Parathyroid adenoma (tissue), 2 donors: ENCODE data around the gene ECI2.

Experiments
- H2AFZ ChIP-seq: fragments of 300-600 bp; sonication (generic); one replicate; pipeline ENCODE4 v1.7.0; 2017; ENCODE audit warnings: antibody characterized with exemption, mild to moderate bottlenecking
- H3K27ac ChIP-seq: fragments of 300-600 bp; sonication (generic); one replicate; pipeline ENCODE4 v1.7.0; 2017
- H3K27me3 ChIP-seq: fragments of 300-600 bp; sonication (generic); one replicate; pipeline ENCODE4 v1.7.0; 2017; ENCODE audit warnings: low read length; ENCODE audit not compliant: control insufficient read depth, insufficient read depth
- H3K36me3 ChIP-seq: fragments of 300-600 bp; sonication (generic); one replicate; pipeline ENCODE4 v1.7.0; 2017; ENCODE audit warnings: low read length; ENCODE audit not compliant: control insufficient read depth, insufficient read depth
- H3K4me1 ChIP-seq: fragments of 300-600 bp; sonication (generic); one replicate; pipeline ENCODE4 v1.7.0; 2017; ENCODE audit warnings: control low read depth
- H3K4me2 ChIP-seq: fragments of 300-600 bp; sonication (generic); one replicate; pipeline ENCODE4 v1.7.0; 2017; ENCODE audit warnings: low read length
- H3K4me3 ChIP-seq: fragments of 300-600 bp; sonication (generic); one replicate; pipeline ENCODE4 v1.7.0; 2017; ENCODE audit warnings: low read depth, low read length
- H3K79me2 ChIP-seq: fragments of 300-600 bp; sonication (generic); one replicate; pipeline ENCODE4 v1.7.0; 2017; ENCODE audit warnings: control low read depth
- H3K9ac ChIP-seq: fragments of 300-600 bp; sonication (generic); one replicate; pipeline ENCODE4 v1.7.0; 2017; ENCODE audit warnings: mild to moderate bottlenecking
- H3K9me3 ChIP-seq: fragments of 300-600 bp; sonication (generic); one replicate; pipeline ENCODE4 v1.7.0; 2017; ENCODE audit warnings: low read length; ENCODE audit not compliant: control insufficient read depth
- CTCF ChIP-seq: fragments of 300-600 bp; sonication (generic); IDR thresholded peaks from one replicate; pipeline ENCODE4 v1.7.0; 2017; ENCODE audit warnings: antibody characterized with exemption, mild to moderate bottlenecking
- donor health status: primary hyperparathyroidism.

ECI2 gene

GRCh38 chr6:4134841-4135664 is at the start of gene ECI2:
Gene ECI2 (minus strand): TSS chr6:4135575. CDS start chr6:4135560, 15 bp downstream.
- peak within 1 kb of the TSS; percentile 69 for H3K9ac ChIP-seq
- H3K4me1 ChIP-seq, result peaks cover 7% of the 10 kb centered on the region
- no peaks in the 10 kb centered on the region for H3K27me3 ChIP-seq
- H3K9me3 ChIP-seq, result no peaks in the 10 kb centered on the region
- no peak for TF ChIP-seq CTCF
- H3K27ac ChIP-seq, result peak within 1 kb of the TSS; percentile 91
- H3K36me3 ChIP-seq, result no peaks in the 10 kb centered on the region
- peak within 1 kb of the TSS; percentile 85 for H3K4me3 ChIP-seq
- peak within 1 kb of the TSS; percentile 95 for H2AFZ ChIP-seq
- H3K4me2 ChIP-seq, result peak within 1 kb of the TSS; percentile 97
- no peaks in the 10 kb centered on the region for H3K79me2 ChIP-seq

- no peaks in the 10 kb centered on the region for H3K27me3 ChIP-seq
Observed at GRCh38 chr6:4180652-4181255, 45.4 kb upstream of the ECI2 start.

GRCh38 chr6:4179960-4180651 is 44.7 kb upstream of the ECI2 start:
- H3K79me2 ChIP-seq, result no peaks in the 10 kb centered on the region
- H3K4me3 ChIP-seq, result no peak overlapping the region
- TF ChIP-seq CTCF, result no peak
- H2AFZ ChIP-seq, result no peak overlapping the region
- H3K4me1 ChIP-seq, result no peaks in the 10 kb centered on the region
- no peaks in the 10 kb centered on the region for H3K27me3 ChIP-seq
- no peak overlapping the region for H3K4me2 ChIP-seq
- H3K9me3 ChIP-seq, result no peaks in the 10 kb centered on the region
- H3K36me3 ChIP-seq, result no peaks in the 10 kb centered on the region
- H3K27ac ChIP-seq, result no peak overlapping the region
- no peak overlapping the region for H3K9ac ChIP-seq

More at GRCh38 chr6:4180652-4181255, 45.4 kb upstream of the ECI2 start:
- Histone ChIP-seq H3K4me3 (no peak overlapping the region), H3K27ac (no peak overlapping the region), H3K79me2 (no peaks in the 10 kb centered on the region), H3K4me1 (no peaks in the 10 kb centered on the region), H3K9ac (no peak overlapping the region), H3K36me3 (no peaks in the 10 kb centered on the region), H3K9me3 (no peaks in the 10 kb centered on the region), H2AFZ (no peak overlapping the region), H3K4me2 (no peak overlapping the region)
- no peak for TF ChIP-seq CTCF

- H3K36me3 ChIP-seq, result no peaks in the 10 kb centered on the region
- no peak overlapping the region for H3K27ac ChIP-seq
- H3K27me3 ChIP-seq, result no peaks in the 10 kb centered on the region
- H3K4me2 ChIP-seq, result no peak overlapping the region
- no peak overlapping the region for H2AFZ ChIP-seq
- no peaks in the 10 kb centered on the region for H3K4me1 ChIP-seq
- no peak for TF ChIP-seq CTCF
- H3K4me3 ChIP-seq, result no peak overlapping the region
- no peaks in the 10 kb centered on the region for H3K79me2 ChIP-seq
- H3K9ac ChIP-seq, result no peak overlapping the region
- H3K9me3 ChIP-seq, result no peaks in the 10 kb centered on the region
Observed at GRCh38 chr6:4178737-4179333, 43.5 kb upstream of the ECI2 start.
